GM10266 (cell line): ENCODE data around the gene VAMP7.

Source experiments
- DNase-seq: peaks from one replicate; pipeline ENCODE4 v3.0.0; 2012; ENCODE audit errors: extremely low spot score
- CTCF ChIP-seq: IDR thresholded peaks from 2 replicates; pipeline ENCODE4 v1.5.1; 2012; ENCODE audit warnings: mild to moderate bottlenecking, low read depth; ENCODE audit not compliant: control insufficient read depth, insufficient read depth; ENCODE audit errors: missing control alignments

Gene VAMP7

GRCh38 chrX:155886409-155886808, 5.3 kb downstream of the VAMP7 start:
- no peak for TF ChIP-seq CTCF

GRCh38 chrX:155888139-155888538, 7.0 kb downstream of the VAMP7 start:
- DNase-seq = no peak
- no peak for TF ChIP-seq CTCF

More at GRCh38 chrX:155886409-155886808, 5.3 kb downstream of the VAMP7 start:
- DNase-seq = no peak

GRCh38 chrX:155889328-155889727, 8.2 kb downstream of the VAMP7 start:
- no peak for TF ChIP-seq CTCF
- no peak for DNase-seq

- DNase-seq = no peak
- TF ChIP-seq CTCF = no peak
Observed at GRCh38 chrX:155891446-155892210, 10.5 kb downstream of the VAMP7 start.

GRCh38 chrX:155893521-155893920, 12.4 kb downstream of the VAMP7 start:
- DNase-seq = no peak

GRCh38 chrX:155896512-155896911, 15.4 kb downstream of the VAMP7 start:
- TF ChIP-seq CTCF = no peak
- DNase-seq = no peak

More at GRCh38 chrX:155893521-155893920, 12.4 kb downstream of the VAMP7 start:
- no peak for TF ChIP-seq CTCF

GRCh38 chrX:155899366-155899765, 18.2 kb downstream of the VAMP7 start:
- no peak for TF ChIP-seq CTCF

More at GRCh38 chrX:155899366-155899765, 18.2 kb downstream of the VAMP7 start:
- DNase-seq = no peak
